HEK293 (cell line): ENCODE data around the gene CYB561A3.

Experiments used
- CTCF ChIP-seq: fragments of 450-650 bp; formaldehyde crosslinking; IDR thresholded peaks from 2 replicates; pipeline ENCODE4 v1.5.1; 2016; ENCODE audit warnings: missing biosample characterization, missing genetic modification characterization
- OSR2 ChIP-seq: fragments of 450-650 bp; formaldehyde crosslinking; IDR thresholded peaks from 2 replicates; pipeline ENCODE4 v1.5.1; 2016; ENCODE audit warnings: missing biosample characterization, missing genetic modification characterization
- PRDM2 ChIP-seq: fragments of 450-650 bp; formaldehyde crosslinking; IDR thresholded peaks from 2 replicates; pipeline ENCODE4 v1.5.1; 2016; ENCODE audit warnings: missing biosample characterization, missing genetic modification characterization, borderline replicate concordance
- YY1 ChIP-seq: fragments of 450-650 bp; formaldehyde crosslinking; IDR thresholded peaks from 2 replicates; pipeline ENCODE4 v1.5.1; 2018; ENCODE audit warnings: missing biosample characterization, missing genetic modification characterization
- ZNF19 ChIP-seq: fragments of 450-650 bp; formaldehyde crosslinking; IDR thresholded peaks from 2 replicates; pipeline ENCODE4; 2016; ENCODE audit warnings: missing biosample characterization, missing genetic modification characterization, low read depth
- ZNF280D ChIP-seq: fragments of 450-650 bp; formaldehyde crosslinking; IDR thresholded peaks from 2 replicates; pipeline ENCODE4 v1.5.1; 2016; ENCODE audit warnings: missing biosample characterization, missing genetic modification characterization
- ZNF639 ChIP-seq: fragments of 450-650 bp; formaldehyde crosslinking; IDR thresholded peaks from 2 replicates; pipeline ENCODE4 v1.5.1; 2016; ENCODE audit warnings: missing biosample characterization, missing genetic modification characterization
- ZNF777 ChIP-seq: fragments of 450-650 bp; formaldehyde crosslinking; IDR thresholded peaks from 2 replicates; pipeline ENCODE4 v1.5.1; 2017; ENCODE audit warnings: missing biosample characterization, missing genetic modification characterization, borderline replicate concordance
- ZSCAN5A ChIP-seq: fragments of 450-650 bp; formaldehyde crosslinking; IDR thresholded peaks from 2 replicates; pipeline ENCODE4 v1.5.1; 2016; ENCODE audit warnings: missing biosample characterization, missing genetic modification characterization

GRCh38 chr11:61377461-61378160 lies 15.9 kb upstream of the CYB561A3 start:
- TF ChIP-seq PRDM2 (tag by site-specific recombination) = no peak
- no peak for TF ChIP-seq ZNF639
- no peak for TF ChIP-seq CTCF (tag by site-specific recombination)
- TF ChIP-seq ZNF777 (tag by site-specific recombination) = no peak
- no peak for TF ChIP-seq OSR2 (tag by site-specific recombination)
- TF ChIP-seq ZNF280D (tag by site-specific recombination) = no peak
- TF ChIP-seq ZSCAN5A (tag by site-specific recombination) = no peak
- no peak for TF ChIP-seq ZNF19
- TF ChIP-seq YY1 (tag by site-specific recombination) = no peak
